ENCODE measurements around the gene GPS2.

GPS2 gene

DNA sequence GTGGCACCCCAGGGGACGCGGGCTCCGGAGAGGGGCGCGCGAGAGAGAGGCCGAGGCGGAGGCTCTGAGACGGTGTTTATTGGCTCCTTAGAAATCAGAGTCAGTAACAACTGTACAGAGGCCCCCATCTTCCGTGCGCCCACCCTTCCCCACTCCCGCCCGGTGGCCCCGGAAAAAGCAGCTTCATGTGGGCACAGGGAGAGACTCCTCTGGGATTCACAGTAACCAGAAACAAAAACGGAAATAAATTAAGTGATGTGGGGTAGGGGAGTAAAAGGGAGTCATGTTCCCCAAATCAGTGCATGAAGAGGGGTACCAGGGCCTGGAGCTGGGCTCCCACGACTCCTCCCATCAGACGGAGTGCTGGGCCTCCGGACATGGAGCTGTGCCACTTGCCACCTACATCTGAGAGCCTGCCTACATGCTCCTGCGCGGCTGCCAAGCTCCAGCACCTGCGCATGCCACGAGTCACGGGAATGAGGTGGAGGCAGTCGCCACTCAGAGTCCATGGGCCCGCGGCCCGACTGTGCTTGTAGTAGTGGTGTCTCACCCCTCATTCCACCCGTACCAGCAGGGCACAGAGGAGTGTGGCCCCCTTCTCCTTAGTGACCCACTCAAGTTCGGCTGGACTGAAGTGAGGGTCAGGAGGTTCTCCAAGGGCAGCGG, 543 bp upstream of the GPS2 start:
- DNase-seq = no peak

DNA sequence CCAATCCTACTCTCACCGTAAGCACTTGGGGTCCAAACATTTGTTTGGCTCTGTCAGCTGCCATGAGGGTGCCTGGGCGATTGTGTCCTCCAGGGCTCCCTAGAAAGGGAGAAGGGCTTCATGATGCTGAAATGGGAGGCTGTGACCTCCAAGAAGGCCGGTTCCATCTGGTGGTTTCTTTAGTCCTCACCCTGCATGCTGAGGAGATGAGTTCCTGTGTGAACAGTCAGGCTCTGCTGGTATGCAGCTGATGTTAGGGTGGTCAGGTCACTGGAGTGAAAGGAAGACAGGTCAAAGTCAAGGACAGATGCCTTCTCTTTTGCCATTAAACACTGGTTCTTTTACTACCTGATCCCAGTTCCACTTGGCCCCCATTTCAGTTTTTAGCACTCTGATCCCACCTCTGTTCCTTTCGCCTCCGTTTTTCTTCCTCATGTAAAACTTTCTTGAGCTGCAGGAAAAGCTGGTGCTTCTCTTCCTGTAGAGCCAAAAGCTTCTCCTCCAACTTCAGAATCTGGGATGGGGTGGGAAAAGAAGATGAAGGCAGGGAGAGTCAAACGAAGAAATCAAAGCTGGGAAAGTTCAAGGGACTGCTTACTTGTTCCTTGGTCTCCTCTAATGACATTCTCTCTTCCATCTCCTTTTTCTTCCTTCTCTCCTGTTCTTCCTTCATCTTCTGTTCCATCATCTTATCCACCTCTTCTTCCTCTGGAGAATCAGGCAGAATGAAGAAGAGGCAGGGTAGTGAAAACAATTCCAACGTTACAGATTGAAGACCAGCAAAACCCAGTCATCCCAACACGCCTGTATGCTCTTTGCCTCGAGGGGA, 1.1 kb downstream of the GPS2 start:
- DNase-seq = peak; percentile 55 to 57

- DNase-seq = peak; percentile 62 to 66
Measured at GRCh38 chr17:7313088-7313889, 1.9 kb downstream of the GPS2 start.

- DNase-seq = peak; percentile 35 to 45
Measured at GRCh38 chr17:7312432-7313087, 2.6 kb downstream of the GPS2 start.

GRCh38 chr17:7311110-7311705, 4.0 kb downstream of the GPS2 start:
- DNase-seq = no peak

DNA sequence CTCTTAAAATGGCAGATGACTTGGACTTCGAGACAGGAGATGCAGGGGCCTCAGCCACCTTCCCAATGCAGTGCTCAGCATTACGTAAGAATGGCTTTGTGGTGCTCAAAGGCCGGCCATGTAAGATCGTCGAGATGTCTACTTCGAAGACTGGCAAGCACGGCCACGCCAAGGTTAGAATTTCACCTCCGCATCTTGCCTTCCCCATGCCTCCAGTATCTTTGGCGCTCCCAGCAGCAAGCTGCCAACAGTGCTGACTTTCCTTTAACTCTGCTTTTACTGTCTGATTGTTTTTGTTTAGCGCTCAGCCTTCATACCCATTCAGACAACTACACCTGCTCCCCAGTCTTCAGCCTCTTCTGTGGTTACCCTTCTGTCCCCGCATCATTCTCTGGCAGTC, 5.5 kb downstream of the GPS2 start:
- peak in 1 of 2 experiments; percentile 28 for DNase-seq

DNA sequence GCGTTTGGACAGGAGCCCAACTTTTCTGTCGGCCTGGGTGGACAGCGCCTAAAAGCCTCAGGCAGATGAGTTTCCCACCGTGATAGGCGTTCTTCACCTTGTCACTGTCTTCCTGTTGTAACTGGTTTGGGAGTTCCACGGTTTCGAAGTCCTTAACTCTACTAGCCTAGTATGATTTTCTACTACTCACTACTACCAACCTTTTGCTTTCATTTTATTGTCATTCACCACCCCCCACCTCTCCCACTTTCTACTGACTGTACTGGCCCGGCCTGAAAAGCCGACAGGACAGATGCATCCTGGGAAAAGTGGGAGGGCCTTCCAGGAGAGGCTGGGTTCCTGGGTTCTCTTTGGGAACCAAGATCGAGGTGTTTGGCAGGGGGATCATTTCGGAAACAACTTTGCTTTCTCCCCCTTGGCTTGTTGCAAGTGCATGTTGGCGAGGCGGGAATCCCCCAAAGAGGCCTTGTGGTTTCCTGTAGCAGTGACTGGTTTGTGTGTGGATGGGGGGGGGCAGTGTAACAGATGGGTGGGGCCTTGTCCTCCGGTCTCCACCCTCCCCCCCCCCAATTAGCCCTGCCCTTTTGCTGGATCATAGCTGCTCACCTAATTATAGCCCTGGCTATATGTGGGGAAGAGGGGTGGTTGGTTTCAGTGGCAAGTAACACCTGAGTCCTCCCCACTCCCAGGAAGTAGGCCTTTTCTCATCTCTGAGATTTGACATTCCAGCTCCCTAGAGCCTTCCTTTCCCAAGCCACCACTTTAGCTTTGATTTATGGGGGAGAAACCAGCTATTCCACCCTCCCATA, 6.3 kb downstream of the GPS2 start:
- DNase-seq = peak; percentile 85 to 86

GRCh38 chr17:7307686-7308624, 7.2 kb downstream of the GPS2 start:
- DNase-seq = peak; percentile 58 to 62

- peak; percentile 100 for DNase-seq
Measured at GRCh38 chr17:7306911-7307685, 8.1 kb downstream of the GPS2 start, which contains the start of gene EIF5A. EIF5A (plus strand) TSS chr17:7307628; CDS start chr17:7309636, 2,008 bp downstream.

GRCh38 chr17:7304179-7304578, 11.0 kb downstream of the GPS2 start:
- DNase-seq = no peak

DNA sequence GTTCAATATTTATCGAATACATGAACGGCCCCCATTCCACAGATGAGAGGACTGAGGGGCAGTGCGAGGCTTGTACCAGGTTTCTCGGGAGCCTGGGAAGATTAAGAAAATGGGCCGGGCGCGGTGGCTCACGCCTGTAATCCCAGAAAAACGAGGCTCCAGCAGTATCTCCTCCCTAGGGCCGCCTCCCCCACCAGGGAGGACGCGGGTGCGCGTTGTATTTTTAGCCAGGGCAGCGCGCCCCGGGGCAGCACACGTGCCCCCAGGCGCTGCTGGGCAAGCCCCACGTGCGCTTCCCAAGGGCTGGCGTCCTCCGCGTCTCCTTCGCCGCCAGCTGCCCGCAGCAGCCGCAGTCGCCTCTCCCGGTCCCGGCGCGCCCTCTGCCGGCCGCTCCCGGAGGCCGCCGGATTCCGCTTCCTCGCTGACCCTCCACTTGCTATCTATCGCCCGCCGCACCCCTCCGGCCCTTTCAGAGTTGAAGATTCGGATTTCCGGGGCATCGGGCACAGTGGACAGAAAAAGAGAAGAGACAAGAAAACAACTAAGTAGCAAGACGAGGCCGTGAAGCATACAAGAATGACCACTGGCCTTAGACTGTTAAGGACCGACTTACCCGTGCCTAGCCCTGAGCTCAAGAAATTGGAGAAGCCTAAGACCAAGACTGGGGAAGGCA, 18.8 kb downstream of the GPS2 start:
- DNase-seq = peak; percentile 81 to 86

GRCh38 chr17:7295230-7296180, 19.7 kb downstream of the GPS2 start:
- DNase-seq = peak in 1 of 2 experiments; percentile 27

DNA sequence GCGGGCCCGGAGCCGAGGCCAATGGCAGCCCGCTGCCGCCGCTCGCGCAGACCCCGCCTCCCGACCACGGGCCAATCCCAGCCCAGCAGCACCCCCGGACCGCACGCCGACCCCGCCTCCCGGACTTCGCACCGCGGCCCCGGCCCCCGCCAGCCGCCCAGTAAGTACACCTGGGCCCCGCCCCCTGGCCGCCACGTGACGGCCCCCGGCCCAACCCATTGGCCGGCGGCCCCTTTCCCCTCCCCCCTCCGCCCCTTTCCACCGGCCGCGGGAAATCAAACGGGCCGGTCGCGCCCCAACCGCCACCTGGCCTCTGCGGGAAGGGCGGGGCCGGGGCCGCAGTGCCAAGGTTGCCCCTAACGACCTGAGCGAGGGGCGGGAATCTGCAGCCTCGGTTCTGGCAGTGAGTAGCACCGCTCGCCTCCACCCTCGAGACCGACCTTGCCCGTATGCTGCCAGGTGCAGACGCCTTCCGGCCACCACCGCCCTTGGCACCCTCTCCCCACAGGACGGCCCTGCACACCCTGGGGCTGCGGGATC, 20.5 kb downstream of the GPS2 start, which contains the start of gene YBX2:
YBX2 (minus strand) TSS at position 26 of the 540 bp plus-strand sequence. CDS start 139 bp downstream, outside the sequence.
- peak; percentile 81 to 87 for DNase-seq

- peak; percentile 29 to 47 for DNase-seq
Measured at GRCh38 chr17:7293816-7294613, 21.1 kb downstream of the GPS2 start.

GRCh38 chr17:7293159-7293558, 22.0 kb downstream of the GPS2 start:
- DNase-seq = no peak

DNA sequence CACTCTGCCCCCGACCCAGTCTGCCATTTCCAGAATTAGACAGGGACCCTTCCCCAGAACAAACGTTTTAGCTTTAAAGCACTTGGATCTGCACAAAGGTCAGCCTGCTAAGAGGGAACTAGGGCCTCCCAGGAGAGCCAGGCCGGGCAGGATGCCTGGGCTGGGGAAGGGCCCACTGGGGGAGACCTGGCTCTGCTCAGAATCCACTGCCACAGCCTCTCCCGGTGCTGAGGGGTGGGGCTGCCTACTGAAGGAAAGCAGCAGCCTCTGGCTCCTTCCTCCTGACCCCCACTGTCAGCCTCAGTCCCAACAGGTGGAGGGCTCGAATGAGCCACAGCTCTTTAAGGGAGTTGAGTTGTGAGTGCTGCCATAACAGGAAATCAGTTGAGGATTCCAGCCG, 22.4 kb downstream of the GPS2 start:
- no peak for DNase-seq
